Activated CD4-positive, alpha-beta T cell treated with anti-CD3 and anti-CD28 coated beads, Interleukin-2, amount 10 ng/mL, durations not matched to agents 7 days and 5 days (primary cell): ENCODE data around the gene LIMS2. TPM values are rescaled to one million over a fixed set of nuclear protein-coding genes. Genes with fewer than 3 reads are reported as not detected.

Experiments used
- CTCF ChIA-PET: fragments of 350-600 bp; sonication (Branson Sonifier 250); formaldehyde crosslinking; loops from one replicate; lab custom pipeline; 2021; ENCODE audit warnings: antibody characterized with exemption; lab: Charles Lee
- POLR2A ChIA-PET: fragments of 350-600 bp; sonication (Branson Sonifier 250); formaldehyde crosslinking; loops from one replicate; lab custom pipeline; 2021; ENCODE audit warnings: antibody characterized with exemption; lab: Charles Lee
- DNase-seq: peaks from one replicate; pipeline ENCODE4 v3.0.0-alpha.2; 2020
- H3K27ac Mint-ChIP-seq: one replicate; pipeline ENCODE4 v1.8.0; 2021; ENCODE audit warnings: mild to moderate bottlenecking, moderate library complexity, mixed read lengths
- H3K27me3 Mint-ChIP-seq: one replicate; pipeline ENCODE4 v1.8.0; 2021; ENCODE audit warnings: mixed read lengths
- H3K36me3 Mint-ChIP-seq: one replicate; pipeline ENCODE4 v1.8.0; 2021; ENCODE audit warnings: low read depth, mixed read lengths
- H3K4me1 Mint-ChIP-seq: one replicate; pipeline ENCODE4 v1.8.0; 2021; ENCODE audit warnings: mixed read lengths
- H3K4me3 Mint-ChIP-seq: one replicate; pipeline ENCODE4 v1.8.0; 2021; ENCODE audit warnings: mild to moderate bottlenecking, moderate library complexity, mixed read lengths
- H3K9me3 Mint-ChIP-seq: one replicate; pipeline ENCODE4 v1.8.0; 2021; ENCODE audit warnings: mixed read lengths
- total RNA-seq, 2 experiments: library from RNA; stranded (reverse); gene quantifications; one replicate each; pipeline ENCODE4 v1.2.3, GENCODE V29; 2021

The LIMS2 gene
- total RNA-seq, 2 experiments from 2014 or later: 34.2 to 36.4 TPM

GRCh38 chr2:127695491-127696472 lies 20.5 kb upstream of the LIMS2 start:
- Mint-ChIP-seq H3K4me1 (peaks cover 7% of the 10 kb centered on the region), H3K4me3 (no peak overlapping the region), H3K9me3 (peaks cover 11% of the 10 kb centered on the region), H3K27me3 (no peaks in the 10 kb centered on the region), H3K36me3 (peaks cover 8% of the 10 kb centered on the region), H3K27ac (no peak overlapping the region)
- peak; percentile 38 for DNase-seq
- CTCF ChIA-PET: interaction anchor here (0.9 kb wide), 1 partner anchor 8 kb away, joined by 3 read pairs; no protein-coding TSS in a partner anchor
- POLR2A ChIA-PET: no interaction called here

GRCh38 chr2:127694986-127695385 lies 19.7 kb upstream of the LIMS2 start:
- no peak for DNase-seq
- H3K27me3 Mint-ChIP-seq: no peaks in the 10 kb centered on the region
- ChIA-PET POLR2A (no interaction called here), CTCF (interaction anchor here (0.7 kb wide), 1 partner anchor 309 kb away, joined by 4 read pairs; no protein-coding TSS in a partner anchor)
- H3K36me3 Mint-ChIP-seq: peaks cover 6% of the 10 kb centered on the region
- no peak overlapping the region for H3K4me3 Mint-ChIP-seq
- H3K27ac Mint-ChIP-seq: no peak overlapping the region
- peaks cover 18% of the 10 kb centered on the region for H3K9me3 Mint-ChIP-seq
- H3K4me1 Mint-ChIP-seq: no peaks in the 10 kb centered on the region

GRCh38 chr2:127690696-127691095 lies 15.4 kb upstream of the LIMS2 start:
- H3K27ac Mint-ChIP-seq: no peak overlapping the region
- DNase-seq: no peak
- no peaks in the 10 kb centered on the region for H3K4me1 Mint-ChIP-seq
- ChIA-PET CTCF (no interaction called here), POLR2A (no interaction called here)
- peaks cover 6% of the 10 kb centered on the region for H3K36me3 Mint-ChIP-seq
- H3K9me3 Mint-ChIP-seq: peaks cover 30% of the 10 kb centered on the region
- no peak overlapping the region for H3K4me3 Mint-ChIP-seq
- H3K27me3 Mint-ChIP-seq: peaks cover 17% of the 10 kb centered on the region

- H3K4me3 Mint-ChIP-seq: no peak overlapping the region
- CTCF ChIA-PET: interaction anchor here (0.6 kb wide), 1 partner anchor 661 kb away, joined by 3 read pairs; no protein-coding TSS in a partner anchor
- no peak overlapping the region for H3K27ac Mint-ChIP-seq
- H3K36me3 Mint-ChIP-seq: peaks cover 6% of the 10 kb centered on the region
- peaks cover 17% of the 10 kb centered on the region for H3K27me3 Mint-ChIP-seq
- H3K9me3 Mint-ChIP-seq: peaks cover 30% of the 10 kb centered on the region
- DNase-seq: no peak
- no peaks in the 10 kb centered on the region for H3K4me1 Mint-ChIP-seq
- POLR2A ChIA-PET: no interaction called here
These were observed 13.1 kb upstream of the LIMS2 start for GRCh38 chr2:127688405-127688804.

- Mint-ChIP-seq H3K27ac (no peak overlapping the region), H3K4me1 (peaks cover 8% of the 10 kb centered on the region), H3K4me3 (no peak overlapping the region), H3K9me3 (peaks cover 16% of the 10 kb centered on the region), H3K36me3 (no peaks in the 10 kb centered on the region), H3K27me3 (peaks cover 22% of the 10 kb centered on the region)
- POLR2A ChIA-PET: no interaction called here
- DNase-seq: no peak
- CTCF ChIA-PET: no interaction called here
These were observed 10.2 kb upstream of the LIMS2 start for GRCh38 chr2:127685410-127686080.

DNA sequence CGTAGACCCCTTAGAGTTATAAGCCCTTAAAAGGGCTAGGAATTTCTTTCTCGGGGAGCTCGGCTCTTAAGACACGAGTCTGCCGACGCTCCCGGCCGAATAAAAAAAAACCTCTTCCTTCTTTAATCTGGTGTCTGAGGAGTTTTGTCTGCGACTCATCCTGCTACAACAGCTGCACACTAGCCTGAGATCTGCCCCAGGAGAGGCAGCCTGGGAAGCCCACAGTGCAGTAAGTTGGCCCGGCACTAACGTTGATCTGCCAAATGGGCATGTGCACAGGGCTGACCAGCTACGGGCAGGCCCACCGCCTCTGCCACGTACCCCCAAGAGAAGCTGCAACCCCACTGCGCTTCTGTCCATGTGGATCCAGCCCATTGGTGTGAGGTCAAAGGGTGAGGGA lies 8.4 kb upstream of the LIMS2 start:
- ChIA-PET CTCF (no interaction called here), POLR2A (no interaction called here)

GRCh38 chr2:127683056-127683455 lies 7.7 kb upstream of the LIMS2 start:
- Mint-ChIP-seq H3K4me3 (no peak overlapping the region), H3K9me3 (peaks cover 1% of the 10 kb centered on the region), H3K36me3 (no peaks in the 10 kb centered on the region), H3K27me3 (peaks cover 24% of the 10 kb centered on the region), H3K4me1 (peaks cover 8% of the 10 kb centered on the region), H3K27ac (no peak overlapping the region)
- ChIA-PET CTCF (interaction anchor here (0.6 kb wide), 1 partner anchor 129 kb away, joined by 4 read pairs; no protein-coding TSS in a partner anchor), POLR2A (no interaction called here)
- no peak for DNase-seq

More for the DNA sequence above, 8.4 kb upstream of the LIMS2 start:
- H3K27ac Mint-ChIP-seq: no peak overlapping the region
- H3K36me3 Mint-ChIP-seq: no peaks in the 10 kb centered on the region
- peaks cover 7% of the 10 kb centered on the region for H3K9me3 Mint-ChIP-seq
- H3K4me3 Mint-ChIP-seq: no peak overlapping the region
- no peak for DNase-seq
- H3K4me1 Mint-ChIP-seq: peaks cover 8% of the 10 kb centered on the region
- H3K27me3 Mint-ChIP-seq: peaks cover 22% of the 10 kb centered on the region

GRCh38 chr2:127681976-127682857 lies 6.9 kb upstream of the LIMS2 start:
- peaks cover 8% of the 10 kb centered on the region for H3K4me1 Mint-ChIP-seq
- H3K27ac Mint-ChIP-seq: no peak overlapping the region
- POLR2A ChIA-PET: no interaction called here
- H3K36me3 Mint-ChIP-seq: no peaks in the 10 kb centered on the region
- H3K9me3 Mint-ChIP-seq: no peaks in the 10 kb centered on the region
- no peak overlapping the region for H3K4me3 Mint-ChIP-seq
- DNase-seq: no peak
- CTCF ChIA-PET: interaction anchor here (0.6 kb wide), 1 partner anchor 130 kb away, joined by 4 read pairs; no protein-coding TSS in a partner anchor
- peaks cover 30% of the 10 kb centered on the region for H3K27me3 Mint-ChIP-seq

DNA sequence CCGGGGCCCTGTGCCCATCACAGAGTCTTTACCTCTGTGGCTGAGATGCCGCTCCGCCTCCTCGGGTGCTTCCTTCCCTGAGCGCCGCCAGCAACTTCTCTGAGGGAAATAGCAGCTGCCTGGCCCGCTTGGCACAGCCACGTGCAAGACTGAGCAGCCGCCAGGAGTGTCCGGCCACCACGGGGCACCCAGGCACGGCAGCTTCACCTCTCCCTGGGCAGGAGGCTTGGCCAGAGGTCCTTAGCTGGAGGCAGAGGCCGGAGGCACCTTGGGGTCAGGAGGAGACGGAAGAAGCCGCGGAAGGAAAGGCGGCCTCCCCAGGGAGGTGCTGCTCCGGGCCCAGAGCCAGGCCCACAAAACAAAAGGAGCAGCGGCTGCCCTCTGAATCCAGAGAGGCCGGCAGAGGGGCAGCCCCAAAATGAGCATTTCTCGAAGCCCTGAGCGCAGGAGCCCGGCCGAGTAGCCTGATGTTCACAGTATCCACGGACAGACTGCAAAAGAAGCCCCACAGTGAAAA lies 6.0 kb upstream of the LIMS2 start:
- Mint-ChIP-seq H3K9me3 (no peaks in the 10 kb centered on the region), H3K4me3 (no peak overlapping the region), H3K27me3 (peaks cover 31% of the 10 kb centered on the region), H3K27ac (no peak overlapping the region), H3K4me1 (peaks cover 8% of the 10 kb centered on the region), H3K36me3 (peaks cover 2% of the 10 kb centered on the region)
- CTCF ChIA-PET: no interaction called here
- no peak for DNase-seq
- POLR2A ChIA-PET: no interaction called here

- Mint-ChIP-seq H3K36me3 (peaks cover 2% of the 10 kb centered on the region), H3K9me3 (no peaks in the 10 kb centered on the region), H3K4me1 (peaks cover 10% of the 10 kb centered on the region), H3K27ac (no peak overlapping the region), H3K27me3 (peaks cover 34% of the 10 kb centered on the region), H3K4me3 (no peak overlapping the region)
- ChIA-PET CTCF (no interaction called here), POLR2A (interaction anchor here (0.7 kb wide), 1 partner anchor 53 kb away, joined by 3 read pairs; no protein-coding TSS in a partner anchor)
- DNase-seq: no peak
These were observed 5.5 kb upstream of the LIMS2 start for GRCh38 chr2:127680706-127681287.

- CTCF ChIA-PET: no interaction called here
These were observed 4.5 kb upstream of the LIMS2 start for GRCh38 chr2:127679680-127680361.

More at GRCh38 chr2:127679680-127680361, 4.5 kb upstream of the LIMS2 start:
- peaks cover 37% of the 10 kb centered on the region for H3K27me3 Mint-ChIP-seq
- no peak overlapping the region for H3K27ac Mint-ChIP-seq
- POLR2A ChIA-PET: interaction anchor here (0.7 kb wide), 1 partner anchor 52 kb away, joined by 3 read pairs; no protein-coding TSS in a partner anchor
- DNase-seq: no peak
- peaks cover 13% of the 10 kb centered on the region for H3K4me1 Mint-ChIP-seq
- no peak overlapping the region for H3K4me3 Mint-ChIP-seq
- H3K36me3 Mint-ChIP-seq: peaks cover 2% of the 10 kb centered on the region
- H3K9me3 Mint-ChIP-seq: no peaks in the 10 kb centered on the region
